ENCODE data around the gene CREM.

CREM gene

DNA sequence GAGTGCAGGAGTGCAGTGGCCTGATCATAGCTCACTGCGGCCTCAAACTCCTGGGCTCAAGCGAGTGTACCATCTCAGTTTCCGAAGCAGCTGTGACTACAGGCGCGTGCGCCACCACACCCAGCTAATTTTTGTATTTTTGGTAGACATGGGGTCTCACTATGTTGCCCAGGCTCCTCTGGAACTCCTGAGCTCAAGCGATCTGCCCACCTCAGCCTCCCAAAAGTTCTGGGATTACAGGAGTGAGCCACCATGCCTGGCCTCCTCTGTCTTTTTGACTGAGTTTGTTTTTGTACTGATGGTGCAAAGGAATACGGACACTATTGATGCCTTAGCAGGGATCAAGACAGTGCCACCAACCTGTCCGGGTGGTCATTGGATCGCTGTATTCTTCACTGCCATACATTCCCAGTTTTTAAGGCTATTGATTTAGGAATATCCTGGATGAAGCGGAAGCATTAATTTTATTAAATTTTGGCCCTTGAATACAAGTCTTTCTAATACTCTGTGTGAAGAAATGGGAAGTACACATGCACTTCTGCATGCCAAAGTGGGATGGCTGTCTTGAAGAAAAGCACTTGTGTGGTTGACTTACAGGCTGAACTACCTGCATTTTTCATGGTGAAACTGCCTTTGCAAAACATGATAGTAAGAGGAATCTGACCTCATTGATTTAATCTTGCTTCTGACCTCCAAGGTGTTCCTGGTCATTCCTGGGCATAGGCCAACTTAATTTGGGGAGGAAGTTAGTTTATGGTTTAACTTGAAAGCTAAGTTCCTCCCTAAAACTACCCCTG lies 34.5 kb upstream of the CREM start:
- Histone ChIP-seq H3K79me2 (ENCODE audit: insufficient read depth, low read length) (peaks cover 30% of the 10 kb centered on the region), H3K9ac (ENCODE audit: low read length) (no peak overlapping the region), H2AFZ (ENCODE audit: low read depth, low read length, severe bottlenecking) (peak overlapping the region; percentile 76), H3F3A (ENCODE audit: insufficient read depth) (no peaks in the 10 kb centered on the region), H3K27ac (ENCODE audit: low read depth, low read length) (no peak overlapping the region), H3K4me3 (ENCODE audit: insufficient read depth, low read length, poor library complexity, severe bottlenecking) (no peak overlapping the region), H3K27me3 (ENCODE audit: low read length) (no peaks in the 10 kb centered on the region), H3K36me3 (ENCODE audit: low read length) (no peaks in the 10 kb centered on the region), H3K9me2 (replicated peaks; ENCODE audit: insufficient read depth, low read length) (no peaks in the 10 kb centered on the region), H4K20me1 (ENCODE audit: low read depth, low read length) (no peaks in the 10 kb centered on the region), H3K9me3 (ENCODE audit: insufficient read depth, low read length) (peaks cover 6% of the 10 kb centered on the region; the same call in 1 of the 2 replicates), H3K4me2 (ENCODE audit: low read depth, low read length, poor library complexity, severe bottlenecking) (no peak overlapping the region)
- TF ChIP-seq, protein P1, sequence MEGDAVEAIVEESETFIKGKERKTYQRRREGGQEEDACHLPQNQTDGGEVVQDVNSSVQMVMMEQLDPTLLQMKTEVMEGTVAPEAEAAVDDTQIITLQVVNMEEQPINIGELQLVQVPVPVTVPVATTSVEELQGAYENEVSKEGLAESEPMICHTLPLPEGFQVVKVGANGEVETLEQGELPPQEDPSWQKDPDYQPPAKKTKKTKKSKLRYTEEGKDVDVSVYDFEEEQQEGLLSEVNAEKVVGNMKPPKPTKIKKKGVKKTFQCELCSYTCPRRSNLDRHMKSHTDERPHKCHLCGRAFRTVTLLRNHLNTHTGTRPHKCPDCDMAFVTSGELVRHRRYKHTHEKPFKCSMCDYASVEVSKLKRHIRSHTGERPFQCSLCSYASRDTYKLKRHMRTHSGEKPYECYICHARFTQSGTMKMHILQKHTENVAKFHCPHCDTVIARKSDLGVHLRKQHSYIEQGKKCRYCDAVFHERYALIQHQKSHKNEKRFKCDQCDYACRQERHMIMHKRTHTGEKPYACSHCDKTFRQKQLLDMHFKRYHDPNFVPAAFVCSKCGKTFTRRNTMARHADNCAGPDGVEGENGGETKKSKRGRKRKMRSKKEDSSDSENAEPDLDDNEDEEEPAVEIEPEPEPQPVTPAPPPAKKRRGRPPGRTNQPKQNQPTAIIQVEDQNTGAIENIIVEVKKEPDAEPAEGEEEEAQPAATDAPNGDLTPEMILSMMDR (IDR thresholded peaks at IDR 0.05; ENCODE audit: insufficient read depth, low read length, poor library complexity, severe bottlenecking): no peak
- no peak for TF ChIP-seq EZH2phosphoT487 (conservative IDR thresholded peaks at IDR 0.05; ENCODE audit: low read length)

GRCh38 chr10:35092851-35093250 lies 33.8 kb upstream of the CREM start:
- H3K4me2 ChIP-seq (ENCODE audit: low read depth, low read length, poor library complexity, severe bottlenecking): no peak overlapping the region
- no peak overlapping the region for H3K4me3 ChIP-seq (ENCODE audit: insufficient read depth, low read length, poor library complexity, severe bottlenecking)
- peaks cover 6% of the 10 kb centered on the region; the same call in 1 of the 2 replicates for H3K9me3 ChIP-seq (ENCODE audit: insufficient read depth, low read length)
- H3F3A ChIP-seq (ENCODE audit: insufficient read depth): no peaks in the 10 kb centered on the region
- H3K79me2 ChIP-seq (ENCODE audit: insufficient read depth, low read length): peaks cover 23% of the 10 kb centered on the region
- H4K20me1 ChIP-seq (ENCODE audit: low read depth, low read length): no peaks in the 10 kb centered on the region
- H3K36me3 ChIP-seq (ENCODE audit: low read length): no peaks in the 10 kb centered on the region
- H3K27ac ChIP-seq (ENCODE audit: low read depth, low read length): no peak overlapping the region
- H2AFZ ChIP-seq (ENCODE audit: low read depth, low read length, severe bottlenecking): no peak overlapping the region
- no peak for TF ChIP-seq EZH2phosphoT487 (conservative IDR thresholded peaks at IDR 0.05; ENCODE audit: low read length)
- TF ChIP-seq, protein P1 (IDR thresholded peaks at IDR 0.05; ENCODE audit: insufficient read depth, low read length, poor library complexity, severe bottlenecking): no peak
- no peaks in the 10 kb centered on the region for H3K27me3 ChIP-seq (ENCODE audit: low read length)
- no peak overlapping the region for H3K9ac ChIP-seq (ENCODE audit: low read length)
- H3K9me2 ChIP-seq (replicated peaks; ENCODE audit: insufficient read depth, low read length): no peaks in the 10 kb centered on the region

GRCh38 chr10:35096312-35096711 lies 30.3 kb upstream of the CREM start:
- Histone ChIP-seq H3K27ac (ENCODE audit: low read depth, low read length) (no peak overlapping the region), H3K36me3 (ENCODE audit: low read length) (no peaks in the 10 kb centered on the region), H3K9me3 (ENCODE audit: insufficient read depth, low read length) (peaks cover 6% of the 10 kb centered on the region; the same call in 1 of the 2 replicates), H4K20me1 (ENCODE audit: low read depth, low read length) (no peaks in the 10 kb centered on the region), H3K9me2 (replicated peaks; ENCODE audit: insufficient read depth, low read length) (no peaks in the 10 kb centered on the region), H3K9ac (ENCODE audit: low read length) (no peak overlapping the region), H3F3A (ENCODE audit: insufficient read depth) (no peaks in the 10 kb centered on the region), H3K4me3 (ENCODE audit: insufficient read depth, low read length, poor library complexity, severe bottlenecking) (no peak overlapping the region), H2AFZ (ENCODE audit: low read depth, low read length, severe bottlenecking) (no peak overlapping the region), H3K27me3 (ENCODE audit: low read length) (no peaks in the 10 kb centered on the region), H3K4me2 (ENCODE audit: low read depth, low read length, poor library complexity, severe bottlenecking) (no peak overlapping the region), H3K79me2 (ENCODE audit: insufficient read depth, low read length) (no peaks in the 10 kb centered on the region)
- TF ChIP-seq, protein P1 (IDR thresholded peaks at IDR 0.05; ENCODE audit: insufficient read depth, low read length, poor library complexity, severe bottlenecking): no peak
- TF ChIP-seq EZH2phosphoT487 (conservative IDR thresholded peaks at IDR 0.05; ENCODE audit: low read length): no peak
